NT2/D1 (cell line): Measurements from ENCODE around the gene NHS.

Experiments
- SUZ12 ChIP-seq: IDR thresholded peaks from 2 replicates; pipeline ENCODE4 v1.6.1; 2011; ENCODE audit not compliant: insufficient read length, insufficient read depth; ENCODE audit errors: extremely low read depth
- ZNF274 ChIP-seq: IDR thresholded peaks from 2 replicates; pipeline ENCODE4 v1.6.1; 2011; ENCODE audit warnings: mild to moderate bottlenecking, low read depth, low read length

GRCh38 chrX:17767734-17768133 lies 392.7 kb downstream of the NHS start:
- TF ChIP-seq SUZ12 (no peak), ZNF274 (no peak)
